ENCODE results near the gene OR10D3. TPM values are rescaled to one million over a fixed set of nuclear protein-coding genes. Genes with fewer than 3 reads are reported as not detected.
A peak's percentile ranks its signal among the peaks of the same experiment; 100 is the strongest.

OR10D3 gene
- total and polyA plus RNA-seq, 2 of the 13 experiments (the other 11 are each of a cell fraction or from before 2014, with no cell fraction given), result not detected

DNA sequence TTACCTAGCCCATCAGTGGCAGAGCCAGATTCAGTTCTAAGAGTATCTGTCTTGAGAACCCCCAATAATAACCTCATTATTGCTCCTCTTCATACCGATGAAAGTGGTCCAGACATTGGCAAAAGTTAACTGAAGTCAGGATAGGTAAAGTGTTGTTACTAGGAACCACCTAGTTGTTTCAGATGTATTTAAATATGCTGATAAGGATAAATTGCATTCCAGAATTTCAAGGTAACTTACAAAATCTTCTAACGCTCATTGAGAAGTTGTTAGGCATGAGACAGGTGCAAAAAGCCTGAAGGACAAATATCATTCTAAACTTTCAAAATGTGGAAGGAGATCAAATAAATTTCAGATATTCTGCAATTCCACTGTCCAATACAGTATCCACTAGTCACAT lies 40.1 kb upstream of the OR10D3 start:
- Histone ChIP-seq H3K9me3 (ENCODE audit: low read length) (peaks cover 7% of the 10 kb centered on the region; the same call in 1 of the 2 replicates), H3K36me3 (replicated peaks in 1 of 2; ENCODE audit: control insufficient read depth in 1 of 2, insufficient read depth in 2 of 2, low read length in 2 of 2) (no peaks in the 10 kb centered on the region), H3K79me2 (ENCODE audit: insufficient read depth, low read length) (no peaks in the 10 kb centered on the region), H3K4me1 (ENCODE audit: insufficient read depth, low read length) (no peaks in the 10 kb centered on the region), H3K4me3 (replicated peaks in 1 of 3; ENCODE audit: insufficient read depth in 1 of 3, low read depth in 2 of 3, low read length in 3 of 3) (no peak overlapping the region), H2AFZ (ENCODE audit: low read length) (no peak overlapping the region), H3K4me2 (ENCODE audit: low read depth, low read length) (no peak overlapping the region), H4K20me1 (ENCODE audit: insufficient read depth, low read length) (no peaks in the 10 kb centered on the region), H3K9ac (ENCODE audit: insufficient read depth, low read depth, low read length) (no peak overlapping the region), H3K27ac (ENCODE audit: extremely low read length, insufficient read depth, low read length) (no peak overlapping the region), H3K27me3 (ENCODE audit: control insufficient read depth in 1 of 2, insufficient read depth in 2 of 2, low read length in 2 of 2) (no peaks in the 10 kb centered on the region)
- BruUV-seq (replicated peaks), result no TSS peak
- POLR2A ChIA-PET, result no interaction called here
- intact Hi-C loops (cut with micrococcal nuclease; ENCODE audit: unreplicated experiment) (no loop called here), in situ Hi-C loops (cut with HindIII; ENCODE audit: extremely low pct_ligation_motif_present, low pct_unique_long_range_greater_than_20kb) (no loop called here)
- WGBS (ENCODE audit: low lambda C conversion rate), result 22% methylated on average over 2 of the region's 2 CpGs
- FAIRE-seq, result no peak
- TF ChIP-seq MAFF (IDR thresholded peaks at IDR 0.05; ENCODE audit: low read depth, low read length) (peak; percentile 27; the same call in 1 of the 2 replicates), HMG20A (CRISPR knock-in tag; IDR thresholded peaks at IDR 0.05; ENCODE audit: borderline replicate concordance) (no peak), MAFK (conservative IDR thresholded peaks at IDR 0.05 in 1 of 2, IDR thresholded peaks at IDR 0.05 in 1 of 2; ENCODE audit: low read length in 2 of 2) (peak; percentile 60 to 61; a peak in 3 of 4 replicates)
- no peak for ATAC-seq
- DNase-seq (ENCODE audit: low spot score), result no peak
- CTCF ChIA-PET (ENCODE audit: low intra/inter-chr PET ratio, low total read pairs), result no interaction called here

DNA sequence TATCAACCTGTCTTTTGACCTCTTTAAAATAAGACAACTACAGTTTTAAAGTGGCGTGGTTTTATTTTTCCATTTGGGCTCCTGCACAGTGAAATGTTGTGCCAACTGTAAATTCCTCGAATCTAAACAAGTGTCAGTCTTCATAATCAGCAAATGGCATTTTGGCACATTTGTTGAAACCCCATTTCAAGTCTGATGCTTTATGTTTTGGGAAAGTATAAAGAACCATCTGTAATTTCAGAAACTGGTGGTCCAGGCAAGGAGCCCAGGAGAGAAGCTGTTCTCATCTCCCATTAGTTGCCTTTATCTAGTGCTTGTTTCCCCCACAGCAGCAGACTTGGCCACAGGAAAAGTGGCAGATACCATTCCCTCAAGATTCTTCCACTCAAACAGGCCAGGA lies 35.2 kb upstream of the OR10D3 start:
- ChIA-PET POLR2A (no interaction called here), CTCF (ENCODE audit: low intra/inter-chr PET ratio, low total read pairs) (no interaction called here)
- Histone ChIP-seq H4K20me1 (ENCODE audit: insufficient read depth, low read length) (no peaks in the 10 kb centered on the region), H3K36me3 (replicated peaks in 1 of 2; ENCODE audit: control insufficient read depth in 1 of 2, insufficient read depth in 2 of 2, low read length in 2 of 2) (no peaks in the 10 kb centered on the region), H2AFZ (ENCODE audit: low read length) (no peak overlapping the region), H3K4me2 (ENCODE audit: low read depth, low read length) (no peak overlapping the region), H3K27me3 (ENCODE audit: control insufficient read depth in 1 of 2, insufficient read depth in 2 of 2, low read length in 2 of 2) (no peaks in the 10 kb centered on the region), H3K79me2 (ENCODE audit: insufficient read depth, low read length) (no peaks in the 10 kb centered on the region), H3K9me3 (ENCODE audit: low read length) (no peaks in the 10 kb centered on the region), H3K9ac (ENCODE audit: insufficient read depth, low read depth, low read length) (no peak overlapping the region), H3K27ac (ENCODE audit: extremely low read length, insufficient read depth, low read length) (no peak overlapping the region), H3K4me1 (ENCODE audit: insufficient read depth, low read length) (no peaks in the 10 kb centered on the region), H3K4me3 (replicated peaks in 1 of 3; ENCODE audit: insufficient read depth in 1 of 3, low read depth in 2 of 3, low read length in 3 of 3) (no peak overlapping the region)
- in situ Hi-C loops (cut with HindIII; ENCODE audit: extremely low pct_ligation_motif_present, low pct_unique_long_range_greater_than_20kb) (no loop called here), intact Hi-C loops (cut with micrococcal nuclease; ENCODE audit: unreplicated experiment) (no loop called here)
- TF ChIP-seq EHMT2 (IDR thresholded peaks at IDR 0.05; ENCODE audit: borderline replicate concordance, low read depth, low read length), result no peak
- no peak for TF ChIP-seq RBM22 (optimal IDR thresholded peaks at IDR 0.05; ENCODE audit: low read length)
- TF ChIP-seq, protein P1, sequence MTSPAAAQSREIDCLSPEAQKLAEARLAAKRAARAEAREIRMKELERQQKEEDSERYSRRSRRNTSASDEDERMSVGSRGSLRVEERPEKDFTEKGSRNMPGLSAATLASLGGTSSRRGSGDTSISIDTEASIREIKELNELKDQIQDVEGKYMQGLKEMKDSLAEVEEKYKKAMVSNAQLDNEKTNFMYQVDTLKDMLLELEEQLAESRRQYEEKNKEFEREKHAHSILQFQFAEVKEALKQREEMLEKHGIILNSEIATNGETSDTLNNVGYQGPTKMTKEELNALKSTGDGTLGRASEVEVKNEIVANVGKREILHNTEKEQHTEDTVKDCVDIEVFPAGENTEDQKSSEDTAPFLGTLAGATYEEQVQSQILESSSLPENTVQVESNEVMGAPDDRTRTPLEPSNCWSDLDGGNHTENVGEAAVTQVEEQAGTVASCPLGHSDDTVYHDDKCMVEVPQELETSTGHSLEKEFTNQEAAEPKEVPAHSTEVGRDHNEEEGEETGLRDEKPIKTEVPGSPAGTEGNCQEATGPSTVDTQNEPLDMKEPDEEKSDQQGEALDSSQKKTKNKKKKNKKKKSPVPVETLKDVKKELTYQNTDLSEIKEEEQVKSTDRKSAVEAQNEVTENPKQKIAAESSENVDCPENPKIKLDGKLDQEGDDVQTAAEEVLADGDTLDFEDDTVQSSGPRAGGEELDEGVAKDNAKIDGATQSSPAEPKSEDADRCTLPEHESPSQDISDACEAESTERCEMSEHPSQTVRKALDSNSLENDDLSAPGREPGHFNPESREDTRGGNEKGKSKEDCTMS (CRISPR knock-in tag; conservative IDR thresholded peaks at IDR 0.05), result no peak
- no peak for TF ChIP-seq ZBTB8A (CRISPR knock-in tag; IDR thresholded peaks at IDR 0.05; ENCODE audit: borderline replicate concordance, low read depth)
- TF ChIP-seq SRSF9 (IDR thresholded peaks at IDR 0.05; ENCODE audit: borderline replicate concordance, insufficient read depth, low read depth, low read length, poor library complexity, severe bottlenecking), result no peak
- FAIRE-seq (no peak), ATAC-seq (no peak), DNase-seq (ENCODE audit: low spot score) (no peak)
- WGBS (ENCODE audit: low lambda C conversion rate), result 16% methylated on average over 2 of the region's 2 CpGs
- BruUV-seq (replicated peaks), result no TSS peak

All from HepG2 (cell line).